Measurements from ENCODE around the gene FKBP10. TPM values are rescaled to one million over a fixed set of nuclear protein-coding genes. Genes with fewer than 3 reads are reported as not detected.

FKBP10 gene
- 92.1 and 146 TPM in 2 replicates for total RNA-seq

GRCh38 chr17:41812381-41813151, at the start of gene FKBP10:
TSS of gene FKBP10 (plus strand) at chr17:41813004. CDS start at chr17:41813035, 31 bp downstream.

GRCh38 chr17:41786227-41787020, 26.4 kb upstream of the FKBP10 start, which contains the start of gene JUP:
TSS of gene JUP (minus strand) at chr17:41786711. CDS start at chr17:41771854, 14,857 bp downstream.

GRCh38 chr17:41811549-41812380, 1.0 kb upstream of the FKBP10 start, which contains the start of gene P3H4:
TSS of gene P3H4 (minus strand) at chr17:41811949. CDS start at chr17:41811915, 34 bp downstream.

GRCh38 chr17:41835800-41836549, 23.2 kb downstream of the FKBP10 start, which contains the start of gene NT5C3B:
TSS of gene NT5C3B (minus strand) at chr17:41836232. CDS start at chr17:41836193, 39 bp downstream.

GRCh38 chr17:41837761-41838538, 25.1 kb downstream of the FKBP10 start, which contains the start of gene KLHL10:
TSS of gene KLHL10 (plus strand) at chr17:41837825. CDS start at chr17:41837933, 108 bp downstream.

GRCh38 chr17:41864836-41865595, 52.2 kb downstream of the FKBP10 start, which contains the start of gene KLHL11:
TSS of gene KLHL11 (minus strand) at chr17:41865423. CDS start at chr17:41865370, 53 bp downstream.

Other genes with a start within 250 kb of the FKBP10 start
- gene KRT9, start 240.9 kb upstream of the FKBP10 start, total RNA-seq: 0.72 TPM in 1 of 2 replicates, not detected in the other
- gene KRT14, start 226.1 kb upstream of the FKBP10 start, total RNA-seq: 2,248 and 2,437 TPM in 2 replicates
- gene KRT16, start 200.2 kb upstream of the FKBP10 start, total RNA-seq: 2,720 and 3,196 TPM in 2 replicates
- 21,656 and 29,975 TPM in 2 replicates for gene KRT17, start 188.4 kb upstream of the FKBP10 start, total RNA-seq
- 108 and 179 TPM in 2 replicates for gene EIF1, start 124.1 kb upstream of the FKBP10 start, total RNA-seq
- 2.1 TPM in 1 of 2 replicates, not detected in the other for gene GAST, start 100.7 kb upstream of the FKBP10 start, total RNA-seq
- gene HAP1, start 78.4 kb upstream of the FKBP10 start, total RNA-seq: 1.2 and 1.3 TPM in 2 replicates
- gene JUP, start 26.3 kb upstream of the FKBP10 start, total RNA-seq: 606 and 732 TPM in 2 replicates
- gene P3H4, start 1.1 kb upstream of the FKBP10 start, total RNA-seq: 49.9 and 62.7 TPM in 2 replicates
- 51.8 and 82.3 TPM in 2 replicates for gene NT5C3B, start 23.2 kb downstream of the FKBP10 start, total RNA-seq
- not detected in 2 replicates for gene KLHL10, start 24.8 kb downstream of the FKBP10 start, total RNA-seq
- 30.6 and 40.3 TPM in 2 replicates for gene KLHL11, start 52.4 kb downstream of the FKBP10 start, total RNA-seq
- 106 and 230 TPM in 2 replicates for gene ACLY, start 105.9 kb downstream of the FKBP10 start, total RNA-seq
- gene ODAD4, start 117.6 kb downstream of the FKBP10 start, total RNA-seq: 0.72 TPM in 1 of 2 replicates, not detected in the other
- gene CNP, start 153.8 kb downstream of the FKBP10 start, total RNA-seq: 22.0 and 36.4 TPM in 2 replicates
- 41.1 and 48.0 TPM in 2 replicates for gene DNAJC7, start 204.4 kb downstream of the FKBP10 start, total RNA-seq
- gene NKIRAS2, start 207.1 kb downstream of the FKBP10 start, total RNA-seq: 17.9 and 23.4 TPM in 2 replicates
- 0.48 and 0.64 TPM in 2 replicates for gene C17orf113, start 237.6 kb downstream of the FKBP10 start, total RNA-seq